NB4 (cell line): ENCODE results near the gene KLK5.
"Not testable (repeated sequence)": the region's sequence is repeated elsewhere in the genome, so short reads cannot be mapped to it uniquely, and the experiment has no call there.

Experiments used
- DNase-seq: peaks from one replicate; pipeline ENCODE4 v3.0.0; 2010; ENCODE audit warnings: low read depth
- H3K4me3 ChIP-seq: one replicate; pipeline ENCODE4 v1.5.1; 2011; ENCODE audit warnings: mild to moderate bottlenecking, low read depth, low read length, moderate library complexity
- CTCF ChIP-seq: IDR thresholded peaks from one replicate; pipeline ENCODE4 v1.5.1; 2012; ENCODE audit warnings: low read depth, low read length
- MAX ChIP-seq: IDR thresholded peaks from 2 replicates; pipeline ENCODE4 v1.6.1; 2011; ENCODE audit warnings: low read depth, low read length
- MYC ChIP-seq: IDR thresholded peaks from 2 replicates; pipeline ENCODE4 v1.6.1; 2011; ENCODE audit warnings: low read depth, low read length
- POLR2A ChIP-seq: IDR thresholded peaks from 2 replicates; pipeline ENCODE4 v1.6.1; 2011; ENCODE audit warnings: mild to moderate bottlenecking; ENCODE audit not compliant: insufficient read length; ENCODE audit errors: extremely low read depth

The KLK5 gene

DNA sequence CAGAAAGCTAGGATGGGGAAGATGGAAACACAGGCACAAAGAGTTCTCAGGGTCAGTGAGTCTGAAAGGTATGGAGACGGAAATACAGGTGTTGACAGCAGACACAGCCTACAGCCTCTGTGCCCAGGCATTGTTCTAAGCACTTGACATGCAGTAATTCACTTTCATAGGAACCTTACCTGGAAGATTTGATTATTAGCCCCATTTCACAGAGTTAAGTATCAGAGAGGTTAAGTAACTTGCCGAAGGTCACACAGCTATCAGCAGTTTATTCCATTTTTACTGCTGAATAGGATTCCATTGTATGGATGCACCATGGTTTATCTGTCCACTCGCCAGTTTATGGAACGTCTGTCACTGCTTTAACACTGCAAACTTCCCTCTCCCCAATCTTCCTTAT, 54.8 kb downstream of the KLK5 start:
- H3K4me3 ChIP-seq: no peak overlapping the region
- no peak for DNase-seq
- TF ChIP-seq POLR2A: no peak
- TF ChIP-seq CTCF: no peak
- TF ChIP-seq MYC: no peak
- TF ChIP-seq MAX: no peak

GRCh38 chr19:50897612-50898011, 55.2 kb downstream of the KLK5 start:
- H3K4me3 ChIP-seq: no peak overlapping the region
- no peak for TF ChIP-seq MAX
- TF ChIP-seq POLR2A: no peak
- TF ChIP-seq CTCF: no peak
- TF ChIP-seq MYC: no peak
- DNase-seq: no peak

- no peak for DNase-seq
- no peak overlapping the region for H3K4me3 ChIP-seq
- TF ChIP-seq POLR2A (no peak), MAX (no peak), MYC (no peak), CTCF (no peak)
These were observed 55.6 kb downstream of the KLK5 start for GRCh38 chr19:50897191-50897607.

DNA sequence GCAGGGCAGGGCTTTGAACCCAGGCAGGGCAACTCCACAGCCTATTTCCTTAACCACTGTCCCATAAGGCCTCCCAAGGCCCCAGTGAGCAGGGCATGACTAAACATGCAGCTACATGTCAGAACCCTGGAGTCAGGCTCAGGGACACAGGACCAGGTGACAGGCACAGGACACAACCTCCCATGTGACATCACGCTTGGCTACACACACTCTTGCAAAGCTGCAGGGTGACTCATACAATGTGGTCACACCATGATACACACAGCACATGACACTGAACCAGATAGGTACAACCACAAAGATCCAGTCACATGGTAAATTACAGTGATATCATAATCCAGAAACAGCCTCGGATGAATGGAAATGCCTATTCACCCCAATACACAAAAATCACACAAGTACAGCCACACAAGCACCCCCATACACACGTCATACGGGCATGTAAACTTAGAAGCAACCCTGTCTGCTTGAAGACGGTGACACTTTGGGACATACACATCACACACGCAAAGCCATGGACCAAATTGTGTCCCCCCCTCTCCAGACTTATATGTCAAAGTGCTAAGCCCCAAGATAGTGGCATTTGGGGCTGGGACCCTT, 56.1 kb downstream of the KLK5 start:
- TF ChIP-seq MAX: peak; percentile 58
- TF ChIP-seq CTCF: no peak
- H3K4me3 ChIP-seq: no peak overlapping the region
- DNase-seq: peak; percentile 36

DNA sequence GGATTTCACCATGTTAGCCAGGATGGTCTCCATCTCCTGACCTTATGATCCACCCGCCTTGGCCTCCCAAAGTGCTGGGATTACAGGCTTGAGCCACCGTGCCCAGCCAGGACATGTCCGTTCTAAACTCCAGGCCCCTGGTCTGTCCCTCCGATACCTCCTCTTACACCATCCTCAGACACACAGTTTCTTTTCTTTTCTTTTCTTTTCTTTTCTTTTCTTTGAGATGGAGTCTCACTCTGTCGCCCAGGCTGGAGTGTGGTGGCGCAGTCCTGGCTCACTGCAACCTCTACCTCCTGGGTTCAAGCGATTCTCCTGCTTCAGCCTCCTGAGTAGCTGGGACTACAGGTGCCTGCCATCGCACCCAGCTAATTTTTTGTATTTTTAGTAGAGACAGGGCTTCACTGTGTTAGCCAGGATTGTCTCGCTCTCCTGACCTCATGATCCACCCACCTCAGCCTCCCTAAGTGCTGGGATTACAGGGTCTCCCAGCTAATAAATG, 56.7 kb downstream of the KLK5 start:
- H3K4me3 ChIP-seq, DNase-seq: not testable (repeated sequence)

DNA sequence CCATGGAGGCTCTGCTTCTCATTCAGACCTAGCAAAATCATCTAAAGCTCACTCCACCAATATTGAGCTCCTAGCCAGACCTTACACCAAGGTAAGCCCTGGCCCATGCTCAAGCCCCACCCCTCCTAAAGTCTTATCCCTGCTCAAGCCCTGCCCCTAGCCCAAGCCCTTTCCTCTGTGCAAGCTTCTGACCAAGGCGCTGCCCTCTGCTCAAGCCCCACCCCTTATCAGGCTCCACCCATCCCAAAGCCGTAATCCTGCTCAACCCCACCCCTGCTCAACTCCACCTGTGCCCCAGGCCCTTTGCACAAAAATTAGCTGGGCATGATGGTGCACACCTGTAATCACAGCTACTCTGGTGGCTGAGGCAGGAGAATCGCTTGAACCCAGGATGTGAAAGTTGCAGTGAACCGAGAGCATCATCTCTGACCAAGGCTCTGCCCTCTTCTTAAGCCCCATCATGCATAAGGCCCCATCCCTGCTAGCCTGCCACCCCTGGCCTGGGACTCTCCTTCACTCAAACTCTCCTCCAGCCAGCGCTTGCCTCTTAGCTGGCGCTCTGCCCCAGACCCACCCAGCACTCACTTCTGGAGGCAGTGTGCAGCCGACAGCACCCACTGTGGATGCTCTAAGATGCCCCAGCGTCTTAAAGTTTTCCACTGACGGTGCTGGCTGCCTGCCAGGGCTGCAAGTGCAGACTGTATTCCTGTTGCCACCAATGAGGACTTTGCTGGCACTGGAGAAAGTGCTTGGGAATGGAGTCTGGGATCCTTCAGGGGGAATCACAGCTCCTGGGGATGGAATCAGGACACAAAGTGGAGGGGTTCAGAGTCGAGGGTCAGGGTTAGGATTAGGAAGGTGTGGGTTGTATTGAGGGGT, 58.1 kb downstream of the KLK5 start:
- DNase-seq: no peak
- TF ChIP-seq MAX (no peak), CTCF (no peak), MYC (no peak), POLR2A (no peak)
- no peak overlapping the region for H3K4me3 ChIP-seq
